ENCODE data around the gene KDELR3. TPM values are rescaled to one million over a fixed set of nuclear protein-coding genes. Genes with fewer than 3 reads are reported as not detected.
A peak's percentile ranks its signal among the peaks of the same experiment; 100 is the strongest.

Gene KDELR3
- polyA plus RNA-seq, 1 donor from 2014 or later = not detected

DNA sequence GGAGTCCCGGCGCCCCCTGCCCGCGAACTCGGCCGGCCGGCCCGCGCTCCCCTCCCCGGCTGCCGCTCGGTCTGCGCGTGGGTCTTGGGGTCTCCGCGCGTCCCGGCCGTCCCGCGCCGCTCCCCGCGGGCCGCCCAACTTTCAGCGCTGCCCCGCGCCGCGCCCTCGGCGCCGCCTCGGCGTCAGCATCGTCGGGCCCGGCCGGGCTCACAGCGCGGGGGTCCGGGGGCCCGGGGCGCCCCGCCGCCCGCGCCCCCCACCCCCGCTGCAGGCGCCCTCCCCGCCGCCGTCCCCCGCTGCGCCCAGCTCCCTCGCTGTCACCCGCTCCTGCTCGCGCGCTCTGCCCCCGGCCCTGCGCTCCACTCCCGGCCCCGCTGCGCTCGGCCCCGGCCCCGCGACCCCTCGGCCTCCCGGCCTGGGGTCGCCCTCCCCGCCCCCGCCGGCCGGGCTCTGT is 12.8 kb upstream of the KDELR3 start, which contains the start of gene KCNJ4:
Gene KCNJ4, minus strand, starts transcription at position 124 of the 454 bp plus-strand sequence. CDS start 27,067 bp downstream, outside the sequence.
- H3K4me2 ChIP-seq (ENCODE audit: low read length) = no peak within 1 kb of the TSS
- H3K27me3 ChIP-seq (ENCODE audit: insufficient read depth, low read depth, low read length) = peaks cover 12% of the 10 kb centered on the region
- H3F3A ChIP-seq (ENCODE audit: insufficient read depth, low read length, poor library complexity, severe bottlenecking) = no peaks in the 10 kb centered on the region

DNA sequence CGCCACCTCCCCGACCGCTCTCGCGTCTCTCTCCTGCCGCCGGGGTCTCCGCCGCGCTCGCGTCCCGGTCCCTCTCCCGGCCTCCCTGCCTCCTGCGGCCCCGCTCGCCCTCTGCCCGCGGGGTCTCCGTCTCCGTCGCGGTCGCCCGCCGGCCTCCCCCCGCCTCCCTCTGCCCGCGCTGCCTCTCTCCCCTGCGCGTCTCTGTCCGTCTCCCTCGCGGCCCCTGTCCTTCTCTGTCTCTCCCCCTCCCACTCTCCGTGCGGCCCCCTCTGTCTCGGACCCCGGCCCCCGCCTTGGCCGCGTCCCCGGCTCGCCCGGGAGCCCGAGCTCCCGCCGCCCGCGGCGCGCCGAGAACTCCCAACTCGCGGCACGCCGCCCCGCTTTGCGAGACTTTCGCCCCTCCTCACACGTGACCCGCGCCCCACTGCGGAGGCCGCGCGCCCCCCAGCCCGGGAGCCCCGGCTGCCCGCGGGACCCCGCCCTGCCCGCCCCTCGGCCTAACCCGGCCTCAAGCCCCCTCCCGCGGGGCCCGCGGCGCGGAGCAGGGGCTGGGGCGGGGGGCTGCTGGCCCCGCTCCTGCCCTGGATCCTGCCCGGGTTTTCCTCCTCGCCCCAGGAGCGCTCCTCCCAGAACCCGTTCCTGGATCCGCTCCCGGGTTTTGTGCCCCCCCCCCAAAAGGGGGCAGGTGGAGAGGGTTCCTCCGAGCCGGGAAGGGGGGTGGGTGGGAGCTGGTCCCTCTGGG is 12.2 kb upstream of the KDELR3 start:
- H3K4me3 ChIP-seq (ENCODE audit: low read length) = peak overlapping the region; percentile 70
- TF ChIP-seq MXI1 (conservative IDR thresholded peaks at IDR 0.05; ENCODE audit: poor library complexity, severe bottlenecking) (peak; percentile 74), POLR2AphosphoS5 (IDR thresholded peaks at IDR 0.05) (no peak), EP300 (conservative IDR thresholded peaks at IDR 0.05; ENCODE audit: poor library complexity, severe bottlenecking) (peak; percentile 14)
- H3K36me3 ChIP-seq (ENCODE audit: insufficient read depth, low read length) = no peaks in the 10 kb centered on the region
- H3F3A ChIP-seq (ENCODE audit: insufficient read depth, low read length, poor library complexity, severe bottlenecking) = no peaks in the 10 kb centered on the region
- H3K9me3 ChIP-seq (ENCODE audit: low read length) = no peaks in the 10 kb centered on the region
- no peaks in the 10 kb centered on the region for H3K9me2 ChIP-seq (ENCODE audit: insufficient read depth, low read length)
- no peak overlapping the region for H3K27ac ChIP-seq (ENCODE audit: low read length)
- peak overlapping the region; percentile 56 for H3K9ac ChIP-seq (ENCODE audit: low read length)
- peaks cover 12% of the 10 kb centered on the region for H3K27me3 ChIP-seq (ENCODE audit: insufficient read depth, low read depth, low read length)
- H3K4me2 ChIP-seq (ENCODE audit: low read length) = no peak overlapping the region
- H3K79me2 ChIP-seq (replicated peaks; ENCODE audit: insufficient read depth, low read length) = no peaks in the 10 kb centered on the region
- H4K20me1 ChIP-seq (ENCODE audit: insufficient read depth) = no peaks in the 10 kb centered on the region
- no peak overlapping the region for H2AFZ ChIP-seq (ENCODE audit: low read depth, low read length)

More for the DNA sequence above, 12.8 kb upstream of the KDELR3 start, which contains the start of gene KCNJ4:
- Histone ChIP-seq H4K20me1 (ENCODE audit: insufficient read depth) (no peaks in the 10 kb centered on the region), H3K9me3 (ENCODE audit: low read length) (no peaks in the 10 kb centered on the region), H3K9ac (ENCODE audit: low read length) (peak within 1 kb of the TSS; percentile 56), H3K36me3 (ENCODE audit: insufficient read depth, low read length) (no peaks in the 10 kb centered on the region), H3K27ac (ENCODE audit: low read length) (no peak within 1 kb of the TSS), H2AFZ (ENCODE audit: low read depth, low read length) (no peak within 1 kb of the TSS), H3K9me2 (ENCODE audit: insufficient read depth, low read length) (no peaks in the 10 kb centered on the region), H3K4me3 (ENCODE audit: low read length) (peak within 1 kb of the TSS; percentile 70), H3K79me2 (replicated peaks; ENCODE audit: insufficient read depth, low read length) (no peaks in the 10 kb centered on the region)
- TF ChIP-seq EP300 (conservative IDR thresholded peaks at IDR 0.05; ENCODE audit: poor library complexity, severe bottlenecking) (no peak), TAF1 (IDR thresholded peaks at IDR 0.05; ENCODE audit: low read depth) (no peak), EZH2 (IDR thresholded peaks at IDR 0.05; ENCODE audit: borderline replicate concordance, insufficient read depth, low read length, poor library complexity, severe bottlenecking) (no peak), MXI1 (conservative IDR thresholded peaks at IDR 0.05; ENCODE audit: poor library complexity, severe bottlenecking) (no peak), RAD21 (conservative IDR thresholded peaks at IDR 0.05) (no peak), SMC3 (conservative IDR thresholded peaks at IDR 0.05; ENCODE audit: poor library complexity) (no peak), POLR2AphosphoS5 (IDR thresholded peaks at IDR 0.05) (no peak)
- TF ChIP-seq, protein P1, sequence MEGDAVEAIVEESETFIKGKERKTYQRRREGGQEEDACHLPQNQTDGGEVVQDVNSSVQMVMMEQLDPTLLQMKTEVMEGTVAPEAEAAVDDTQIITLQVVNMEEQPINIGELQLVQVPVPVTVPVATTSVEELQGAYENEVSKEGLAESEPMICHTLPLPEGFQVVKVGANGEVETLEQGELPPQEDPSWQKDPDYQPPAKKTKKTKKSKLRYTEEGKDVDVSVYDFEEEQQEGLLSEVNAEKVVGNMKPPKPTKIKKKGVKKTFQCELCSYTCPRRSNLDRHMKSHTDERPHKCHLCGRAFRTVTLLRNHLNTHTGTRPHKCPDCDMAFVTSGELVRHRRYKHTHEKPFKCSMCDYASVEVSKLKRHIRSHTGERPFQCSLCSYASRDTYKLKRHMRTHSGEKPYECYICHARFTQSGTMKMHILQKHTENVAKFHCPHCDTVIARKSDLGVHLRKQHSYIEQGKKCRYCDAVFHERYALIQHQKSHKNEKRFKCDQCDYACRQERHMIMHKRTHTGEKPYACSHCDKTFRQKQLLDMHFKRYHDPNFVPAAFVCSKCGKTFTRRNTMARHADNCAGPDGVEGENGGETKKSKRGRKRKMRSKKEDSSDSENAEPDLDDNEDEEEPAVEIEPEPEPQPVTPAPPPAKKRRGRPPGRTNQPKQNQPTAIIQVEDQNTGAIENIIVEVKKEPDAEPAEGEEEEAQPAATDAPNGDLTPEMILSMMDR (IDR thresholded peaks at IDR 0.05; ENCODE audit: poor library complexity, severe bottlenecking) = no peak

DNA sequence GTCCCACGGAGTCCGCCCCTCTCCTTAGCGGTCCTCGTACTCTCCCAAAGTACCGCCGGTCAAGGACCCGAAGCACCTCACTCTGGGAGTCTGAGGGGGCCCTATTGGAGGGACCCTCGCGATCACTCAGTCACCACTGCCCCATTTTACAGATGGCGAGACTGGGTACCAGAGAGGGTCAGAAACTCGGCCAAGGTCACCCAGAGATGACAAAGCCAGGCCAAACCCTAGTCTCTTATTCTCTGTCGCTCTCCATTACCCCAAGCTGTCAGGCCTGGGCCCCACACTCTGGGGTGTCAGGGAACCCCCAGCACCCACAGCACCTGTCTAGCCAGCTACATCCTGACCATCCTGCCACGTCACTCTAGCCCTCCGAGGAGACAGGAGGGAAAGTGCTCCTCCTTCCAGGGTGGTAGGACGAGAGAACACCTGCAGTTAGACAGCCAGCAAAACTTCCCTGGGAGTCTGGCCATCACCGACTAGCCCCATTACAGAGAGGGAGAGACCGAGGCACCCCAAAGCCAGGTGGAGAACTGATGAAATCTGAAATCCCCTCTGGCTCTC is 11.5 kb upstream of the KDELR3 start:
- Histone ChIP-seq H3K27ac (ENCODE audit: low read length) (no peak overlapping the region), H3K4me3 (ENCODE audit: low read length) (peak overlapping the region; percentile 70), H3K9me3 (ENCODE audit: low read length) (no peaks in the 10 kb centered on the region), H3K9ac (ENCODE audit: low read length) (peak overlapping the region; percentile 23), H2AFZ (ENCODE audit: low read depth, low read length) (no peak overlapping the region), H4K20me1 (ENCODE audit: insufficient read depth) (no peaks in the 10 kb centered on the region), H3K4me2 (ENCODE audit: low read length) (no peak overlapping the region), H3K27me3 (ENCODE audit: insufficient read depth, low read depth, low read length) (peaks cover 12% of the 10 kb centered on the region), H3K9me2 (ENCODE audit: insufficient read depth, low read length) (no peaks in the 10 kb centered on the region), H3F3A (ENCODE audit: insufficient read depth, low read length, poor library complexity, severe bottlenecking) (no peaks in the 10 kb centered on the region), H3K79me2 (replicated peaks; ENCODE audit: insufficient read depth, low read length) (no peaks in the 10 kb centered on the region), H3K36me3 (ENCODE audit: insufficient read depth, low read length) (no peaks in the 10 kb centered on the region)
- no peak for TF ChIP-seq EP300 (conservative IDR thresholded peaks at IDR 0.05; ENCODE audit: poor library complexity, severe bottlenecking)
- no peak for TF ChIP-seq EZH2 (IDR thresholded peaks at IDR 0.05; ENCODE audit: borderline replicate concordance, insufficient read depth, low read length, poor library complexity, severe bottlenecking)
- TF ChIP-seq, protein P1 (IDR thresholded peaks at IDR 0.05; ENCODE audit: poor library complexity, severe bottlenecking) = no peak
- TF ChIP-seq SMC3 (conservative IDR thresholded peaks at IDR 0.05; ENCODE audit: poor library complexity) = no peak
- TF ChIP-seq TAF1 (IDR thresholded peaks at IDR 0.05; ENCODE audit: low read depth) = no peak
- TF ChIP-seq, protein P2, sequence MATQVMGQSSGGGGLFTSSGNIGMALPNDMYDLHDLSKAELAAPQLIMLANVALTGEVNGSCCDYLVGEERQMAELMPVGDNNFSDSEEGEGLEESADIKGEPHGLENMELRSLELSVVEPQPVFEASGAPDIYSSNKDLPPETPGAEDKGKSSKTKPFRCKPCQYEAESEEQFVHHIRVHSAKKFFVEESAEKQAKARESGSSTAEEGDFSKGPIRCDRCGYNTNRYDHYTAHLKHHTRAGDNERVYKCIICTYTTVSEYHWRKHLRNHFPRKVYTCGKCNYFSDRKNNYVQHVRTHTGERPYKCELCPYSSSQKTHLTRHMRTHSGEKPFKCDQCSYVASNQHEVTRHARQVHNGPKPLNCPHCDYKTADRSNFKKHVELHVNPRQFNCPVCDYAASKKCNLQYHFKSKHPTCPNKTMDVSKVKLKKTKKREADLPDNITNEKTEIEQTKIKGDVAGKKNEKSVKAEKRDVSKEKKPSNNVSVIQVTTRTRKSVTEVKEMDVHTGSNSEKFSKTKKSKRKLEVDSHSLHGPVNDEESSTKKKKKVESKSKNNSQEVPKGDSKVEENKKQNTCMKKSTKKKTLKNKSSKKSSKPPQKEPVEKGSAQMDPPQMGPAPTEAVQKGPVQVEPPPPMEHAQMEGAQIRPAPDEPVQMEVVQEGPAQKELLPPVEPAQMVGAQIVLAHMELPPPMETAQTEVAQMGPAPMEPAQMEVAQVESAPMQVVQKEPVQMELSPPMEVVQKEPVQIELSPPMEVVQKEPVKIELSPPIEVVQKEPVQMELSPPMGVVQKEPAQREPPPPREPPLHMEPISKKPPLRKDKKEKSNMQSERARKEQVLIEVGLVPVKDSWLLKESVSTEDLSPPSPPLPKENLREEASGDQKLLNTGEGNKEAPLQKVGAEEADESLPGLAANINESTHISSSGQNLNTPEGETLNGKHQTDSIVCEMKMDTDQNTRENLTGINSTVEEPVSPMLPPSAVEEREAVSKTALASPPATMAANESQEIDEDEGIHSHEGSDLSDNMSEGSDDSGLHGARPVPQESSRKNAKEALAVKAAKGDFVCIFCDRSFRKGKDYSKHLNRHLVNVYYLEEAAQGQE (IDR thresholded peaks at IDR 0.05; ENCODE audit: borderline replicate concordance) = no peak
- TF ChIP-seq RAD21 (conservative IDR thresholded peaks at IDR 0.05) = no peak
- TF ChIP-seq MXI1 (conservative IDR thresholded peaks at IDR 0.05; ENCODE audit: poor library complexity, severe bottlenecking) = no peak
- TF ChIP-seq POLR2AphosphoS5 (IDR thresholded peaks at IDR 0.05) = no peak
